ENCODE data around the gene TRAF2. TPM values are rescaled to one million over a fixed set of nuclear protein-coding genes. Genes with fewer than 3 reads are reported as not detected.

TRAF2 gene
- total and polyA plus RNA-seq, 2 of the 13 experiments (the other 11 are each of a cell fraction or from before 2014, with no cell fraction given) = 12.4 to 13.6 TPM

- BruUV-seq (replicated peaks) = no TSS peak
- POLR2A ChIA-PET = no interaction called here
Observed at GRCh38 chr9:136963341-136963740, 77.0 kb downstream of the TRAF2 start.

More at GRCh38 chr9:136963341-136963740, 77.0 kb downstream of the TRAF2 start:
- Histone ChIP-seq H3K4me3 (replicated peaks in 1 of 3; ENCODE audit: insufficient read depth in 1 of 3, low read depth in 2 of 3, low read length in 3 of 3) (no peak overlapping the region), H3K27me3 (ENCODE audit: control insufficient read depth in 1 of 2, insufficient read depth in 2 of 2, low read length in 2 of 2) (peaks cover 13 to 49% of the 10 kb centered on the region in 2 experiments), H3K4me2 (ENCODE audit: low read depth, low read length) (no peak overlapping the region), H3K36me3 (replicated peaks in 1 of 2; ENCODE audit: control insufficient read depth in 1 of 2, insufficient read depth in 2 of 2, low read length in 2 of 2) (no peaks in the 10 kb centered on the region), H3K9ac (ENCODE audit: insufficient read depth, low read depth, low read length) (no peak overlapping the region), H3K27ac (ENCODE audit: extremely low read length, insufficient read depth, low read length) (no peak overlapping the region), H2AFZ (ENCODE audit: low read length) (no peak overlapping the region), H3K4me1 (ENCODE audit: insufficient read depth, low read length) (peaks cover 21% of the 10 kb centered on the region), H4K20me1 (ENCODE audit: insufficient read depth, low read length) (no peaks in the 10 kb centered on the region), H3K9me3 (ENCODE audit: low read length) (no peaks in the 10 kb centered on the region), H3K79me2 (ENCODE audit: insufficient read depth, low read length) (no peaks in the 10 kb centered on the region)
- DNase-seq (ENCODE audit: low spot score) = no peak
- no peak for FAIRE-seq
- no peak for ATAC-seq
- CTCF ChIA-PET (ENCODE audit: low intra/inter-chr PET ratio, low total read pairs) = no interaction called here
- WGBS (ENCODE audit: low lambda C conversion rate) = 82% methylated on average over 4 of the region's 15 CpGs
- TF ChIP-seq ZNF687 (CRISPR knock-in tag; IDR thresholded peaks at IDR 0.05) = no peak
- TF ChIP-seq ZNF432 (CRISPR knock-in tag; IDR thresholded peaks at IDR 0.05; ENCODE audit: borderline replicate concordance) = no peak
- in situ Hi-C loops (cut with HindIII; ENCODE audit: extremely low pct_ligation_motif_present, low pct_unique_long_range_greater_than_20kb) (no loop called here), intact Hi-C loops (cut with micrococcal nuclease; ENCODE audit: unreplicated experiment) (no loop called here)
